OCI-LY7 (cell line): ENCODE measurements around the gene C16orf89. TPM values are rescaled to one million over a fixed set of nuclear protein-coding genes. Genes with fewer than 3 reads are reported as not detected.
"Not testable (repeated sequence)": the region's sequence is repeated elsewhere in the genome, so short reads cannot be mapped to it uniquely, and the experiment has no call there.

Experiments used
- BruUV-seq: library from RNA; stranded (reverse); fragments of 400-500 nt; replicated peaks from 2 replicates; lab custom pipeline; 2021; lab: Mats Ljungman, UMichigan
- CTCF ChIA-PET: fragments of 300-600 bp; sonication (Branson Sonifier 250); formaldehyde crosslinking; loops from one replicate; lab custom pipeline; 2022; ENCODE audit warnings: antibody characterized with exemption; ENCODE audit not compliant: unreplicated experiment; lab: Charles Lee
- POLR2A ChIA-PET: fragments of 300-600 bp; sonication (Branson Sonifier 250); formaldehyde crosslinking; loops from one replicate; lab custom pipeline; 2022; ENCODE audit warnings: antibody characterized with exemption; lab: Charles Lee
- DNase-seq: peaks from one replicate; pipeline ENCODE4 v3.0.0-alpha.2; 2015; ENCODE audit warnings: low spot score
- H2AFZ ChIP-seq: fragments of 200-600 bp; sonication (generic), shearing (Covaris generic); 2 replicates; pipeline ENCODE4 v1.6.1; 2014; ENCODE audit warnings: mild to moderate bottlenecking, antibody characterized with exemption, low read length, moderate library complexity
- H3K27ac ChIP-seq: fragments of 200-600 bp; sonication (generic); 2 replicates; pipeline ENCODE4 v1.5.1; 2014; ENCODE audit warnings: mixed run types, low read depth, mild to moderate bottlenecking, moderate library complexity, low read length, inconsistent platforms; ENCODE audit not compliant: poor library complexity, severe bottlenecking
- H3K36me3 ChIP-seq: fragments of 200-600 bp; sonication (generic); 2 replicates; pipeline ENCODE4 v1.6.1; 2014; ENCODE audit warnings: mild to moderate bottlenecking, antibody characterized with exemption, low read length, moderate library complexity, mixed read lengths; ENCODE audit not compliant: insufficient read depth
- H3K4me1 ChIP-seq: fragments of 200-600 bp; sonication (generic); 2 replicates; pipeline ENCODE4 v1.5.1; 2014; ENCODE audit warnings: mild to moderate bottlenecking, low read length; ENCODE audit not compliant: insufficient read depth, poor library complexity, severe bottlenecking
- H3K4me2 ChIP-seq: fragments of 200-600 bp; sonication (generic); 2 replicates; pipeline ENCODE4 v1.6.1; 2014; ENCODE audit warnings: mild to moderate bottlenecking, low read length
- H3K4me3 ChIP-seq: fragments of 200-600 bp; sonication (generic); 2 replicates; pipeline ENCODE4 v1.5.1; 2014; ENCODE audit warnings: mild to moderate bottlenecking, low read depth, low read length; ENCODE audit not compliant: poor library complexity, severe bottlenecking
- H3K79me2 ChIP-seq: fragments of 200-600 bp; sonication (generic); 2 replicates; pipeline ENCODE4 v1.6.1; 2016; ENCODE audit warnings: low read depth, mild to moderate bottlenecking, low read length, moderate library complexity, mixed read lengths; ENCODE audit not compliant: insufficient read depth
- H3K9me2 ChIP-seq: fragments of 200-600 bp; sonication (generic); 2 replicates; pipeline ENCODE4 v1.6.1; 2016; ENCODE audit warnings: mild to moderate bottlenecking, low read length, mixed read lengths; ENCODE audit not compliant: insufficient read depth
- H3K9me3 ChIP-seq: fragments of 200-600 bp; sonication (generic); 2 replicates; pipeline ENCODE4 v1.6.1; 2014; ENCODE audit warnings: mild to moderate bottlenecking, mixed run types, low read length, mixed read lengths
- H4K20me1 ChIP-seq: fragments of 200-600 bp; sonication (generic); 2 replicates; pipeline ENCODE4 v1.6.1; 2014; ENCODE audit warnings: mild to moderate bottlenecking, antibody characterized with exemption, low read length, moderate library complexity, mixed read lengths; ENCODE audit not compliant: insufficient read depth
- EZH2phosphoT487 ChIP-seq: fragments of 200-600 bp; sonication (generic); IDR thresholded peaks from 2 replicates; pipeline ENCODE4 v1.6.1; 2018; ENCODE audit warnings: low read depth, borderline replicate concordance, mild to moderate bottlenecking, mixed run types, antibody characterized with exemption, low read length, moderate library complexity, mixed read lengths
- intact Hi-C: fragments of 100-400 bp; cut with micrococcal nuclease; formaldehyde crosslinking; loops from one replicate; pipeline ENCODE4 v1.10.0; 2022; ENCODE audit not compliant: unreplicated experiment
- total RNA-seq, 2 experiments: library from RNA; depleted of rRNA in 1 of 2; stranded (reverse); fragments of >200 nt in 1 of 2; shearing (Covaris generic) in 1 of 2; gene quantifications; 2 replicates each; pipeline ENCODE4 v1.2.3, GENCODE V29; 2014 to 2022
- TF ChIP-seq, protein P1 (sequence below): fragments of 200-600 bp; sonication (generic); conservative IDR thresholded peaks from 2 replicates; pipeline ENCODE4 v1.5.1; 2014; ENCODE audit warnings: mild to moderate bottlenecking, antibody characterized with exemption, low read length, moderate library complexity, mixed read lengths

Gene C16orf89
- total RNA-seq, 2 experiments from 2014 or later, result not detected

DNA sequence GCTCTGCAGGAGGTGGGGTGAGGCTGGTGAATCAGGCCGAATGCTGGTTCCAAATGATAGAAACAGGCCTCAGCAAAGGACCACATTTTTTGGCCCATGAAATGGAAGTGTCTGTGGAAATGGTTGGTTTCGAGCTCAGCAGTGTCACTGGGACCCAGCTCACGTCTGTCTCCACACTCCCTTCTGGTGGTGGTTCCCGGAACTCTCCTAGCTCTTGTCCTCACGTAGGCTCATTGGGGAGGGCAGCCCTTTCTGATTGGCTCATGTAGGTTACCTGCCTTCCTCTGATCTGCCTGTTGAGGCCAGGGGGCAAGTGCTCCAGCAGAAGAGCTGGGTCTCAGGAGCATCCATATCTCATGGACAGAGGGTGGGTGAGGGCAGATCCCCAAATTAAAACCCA is 9.9 kb upstream of the C16orf89 start:
- H3K79me2 ChIP-seq, result peaks cover 13% of the 10 kb centered on the region; the same call in 1 of the 2 replicates
- no peaks in the 10 kb centered on the region for H3K9me2 ChIP-seq
- H4K20me1 ChIP-seq, result no peaks in the 10 kb centered on the region

DNA sequence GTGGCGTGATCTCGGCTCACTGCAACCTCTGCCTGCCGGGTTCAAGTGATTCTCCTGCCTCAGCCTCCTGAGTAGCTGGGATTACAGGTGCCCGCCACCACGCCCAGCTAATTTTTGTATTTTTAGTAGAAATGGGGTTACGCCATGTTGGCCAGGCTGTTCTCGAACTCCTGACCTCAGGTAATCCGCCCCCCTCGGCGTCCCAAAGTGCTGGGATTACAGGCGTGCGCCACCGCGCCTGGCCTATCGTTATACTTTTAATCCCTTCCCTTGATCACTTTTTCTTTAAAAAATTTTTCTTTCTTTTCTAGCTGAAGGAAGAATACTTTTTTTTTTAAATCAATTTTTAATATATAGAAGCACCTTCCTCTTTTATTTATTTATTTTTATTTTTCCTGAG is 8.0 kb upstream of the C16orf89 start:
- DNase-seq, H4K20me1 ChIP-seq, BruUV-seq, H3K9me2 ChIP-seq, H3K4me2 ChIP-seq, POLR2A ChIA-PET, H3K9me3 ChIP-seq, intact Hi-C loops, H3K4me3 ChIP-seq, H3K27ac ChIP-seq, H2AFZ ChIP-seq, CTCF ChIA-PET: not testable (repeated sequence)
- H3K79me2 ChIP-seq, result peaks cover 13% of the 10 kb centered on the region; the same call in 1 of the 2 replicates
- peaks cover 37% of the 10 kb centered on the region for H3K36me3 ChIP-seq
- peaks cover 19% of the 10 kb centered on the region for H3K4me1 ChIP-seq

More for the DNA sequence above, 9.9 kb upstream of the C16orf89 start:
- intact Hi-C loops, result no loop called here
- no TSS peak for BruUV-seq
- POLR2A ChIA-PET, result no interaction called here
- H3K36me3 ChIP-seq, result peaks cover 37% of the 10 kb centered on the region
- H2AFZ ChIP-seq, result no peak overlapping the region
- CTCF ChIA-PET, result no interaction called here
- H3K4me3 ChIP-seq, result no peak overlapping the region
- no peaks in the 10 kb centered on the region for H3K9me3 ChIP-seq
- no peak for DNase-seq
- H3K4me2 ChIP-seq, result no peak overlapping the region
- TF ChIP-seq, protein P1, sequence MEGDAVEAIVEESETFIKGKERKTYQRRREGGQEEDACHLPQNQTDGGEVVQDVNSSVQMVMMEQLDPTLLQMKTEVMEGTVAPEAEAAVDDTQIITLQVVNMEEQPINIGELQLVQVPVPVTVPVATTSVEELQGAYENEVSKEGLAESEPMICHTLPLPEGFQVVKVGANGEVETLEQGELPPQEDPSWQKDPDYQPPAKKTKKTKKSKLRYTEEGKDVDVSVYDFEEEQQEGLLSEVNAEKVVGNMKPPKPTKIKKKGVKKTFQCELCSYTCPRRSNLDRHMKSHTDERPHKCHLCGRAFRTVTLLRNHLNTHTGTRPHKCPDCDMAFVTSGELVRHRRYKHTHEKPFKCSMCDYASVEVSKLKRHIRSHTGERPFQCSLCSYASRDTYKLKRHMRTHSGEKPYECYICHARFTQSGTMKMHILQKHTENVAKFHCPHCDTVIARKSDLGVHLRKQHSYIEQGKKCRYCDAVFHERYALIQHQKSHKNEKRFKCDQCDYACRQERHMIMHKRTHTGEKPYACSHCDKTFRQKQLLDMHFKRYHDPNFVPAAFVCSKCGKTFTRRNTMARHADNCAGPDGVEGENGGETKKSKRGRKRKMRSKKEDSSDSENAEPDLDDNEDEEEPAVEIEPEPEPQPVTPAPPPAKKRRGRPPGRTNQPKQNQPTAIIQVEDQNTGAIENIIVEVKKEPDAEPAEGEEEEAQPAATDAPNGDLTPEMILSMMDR, result no peak
- no peak for TF ChIP-seq EZH2phosphoT487
- peaks cover 19% of the 10 kb centered on the region for H3K4me1 ChIP-seq
- H3K27ac ChIP-seq, result no peak overlapping the region

DNA sequence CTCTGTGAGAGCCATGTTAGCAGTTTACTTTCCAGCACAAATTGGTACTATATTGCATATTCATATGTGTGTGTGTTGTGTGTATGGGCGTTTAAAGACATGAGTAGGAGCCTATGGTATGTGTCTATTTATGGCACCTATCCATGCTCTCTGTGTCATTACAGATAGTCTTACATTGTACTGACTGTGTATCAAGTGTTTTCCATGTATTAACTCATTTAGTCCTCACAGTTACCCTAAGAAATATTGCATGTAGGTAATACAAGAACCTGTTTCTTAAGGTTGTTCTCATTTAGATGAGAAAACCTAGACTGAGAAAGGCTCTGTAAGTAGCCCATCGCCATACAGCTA is 7.5 kb upstream of the C16orf89 start:
- Histone ChIP-seq H4K20me1 (no peaks in the 10 kb centered on the region), H3K4me1 (peaks cover 19% of the 10 kb centered on the region), H3K4me3 (peak overlapping the region; percentile 78), H3K36me3 (peaks cover 37% of the 10 kb centered on the region), H3K9me3 (no peaks in the 10 kb centered on the region), H3K9me2 (no peaks in the 10 kb centered on the region), H3K27ac (no peak overlapping the region), H3K79me2 (peaks cover 13% of the 10 kb centered on the region; the same call in 1 of the 2 replicates), H2AFZ (no peak overlapping the region), H3K4me2 (peak overlapping the region; percentile 78)
- intact Hi-C loops, result no loop called here
- CTCF ChIA-PET, result interaction anchor here (0.6 kb wide), 1 partner anchor 18 kb away, joined by 5 read pairs; no protein-coding TSS in a partner anchor
- no peak for TF ChIP-seq EZH2phosphoT487
- BruUV-seq, result no TSS peak
- DNase-seq, result no peak
- POLR2A ChIA-PET, result interaction anchor here (1.8 kb wide), 1 partner anchor 25 kb away, joined by 7 read pairs; no protein-coding TSS in a partner anchor
